HG03135 (cell line): ENCODE results near the gene PARP11.

Source experiments
- ATAC-seq: cut with Tn5 transposase; IDR thresholded peaks from one replicate; pipeline ENCODE4 v1.9.1; 2021; ENCODE audit warnings: mild to moderate bottlenecking, moderate library complexity; ENCODE audit not compliant: unreplicated experiment

PARP11 gene

DNA sequence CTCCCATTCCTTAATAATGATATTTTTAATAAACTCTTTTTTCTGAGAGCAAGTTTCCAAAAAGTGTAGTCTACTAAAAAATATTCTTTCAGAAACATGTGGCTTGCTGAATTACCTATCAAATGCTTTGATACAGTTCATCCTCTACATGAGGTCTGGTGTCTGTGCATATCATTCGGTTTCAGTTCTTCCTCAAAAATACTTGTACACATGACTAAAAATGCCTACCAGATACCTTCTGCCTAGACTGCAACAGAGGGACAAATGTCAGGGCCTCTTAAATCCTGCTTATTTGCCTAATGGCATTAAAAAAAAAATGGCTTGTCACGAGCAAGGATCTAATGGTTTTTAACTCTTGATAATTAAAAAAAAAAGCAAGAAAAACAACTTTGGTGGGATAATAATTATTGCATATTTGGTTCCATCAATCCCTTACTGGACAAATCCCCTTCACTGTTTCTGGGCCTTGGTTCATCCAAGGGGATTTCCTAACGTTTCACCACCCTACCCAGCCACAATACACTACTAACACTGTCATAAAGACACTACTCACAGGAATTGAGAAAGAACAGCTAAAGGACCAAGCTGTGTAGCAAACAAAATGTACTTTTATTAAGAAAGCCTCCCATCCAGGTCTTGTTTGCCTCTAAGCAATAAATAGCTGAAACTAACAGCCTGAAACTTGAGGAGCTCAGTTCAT, 45.7 kb downstream of the PARP11 start:
- no peak for ATAC-seq

DNA sequence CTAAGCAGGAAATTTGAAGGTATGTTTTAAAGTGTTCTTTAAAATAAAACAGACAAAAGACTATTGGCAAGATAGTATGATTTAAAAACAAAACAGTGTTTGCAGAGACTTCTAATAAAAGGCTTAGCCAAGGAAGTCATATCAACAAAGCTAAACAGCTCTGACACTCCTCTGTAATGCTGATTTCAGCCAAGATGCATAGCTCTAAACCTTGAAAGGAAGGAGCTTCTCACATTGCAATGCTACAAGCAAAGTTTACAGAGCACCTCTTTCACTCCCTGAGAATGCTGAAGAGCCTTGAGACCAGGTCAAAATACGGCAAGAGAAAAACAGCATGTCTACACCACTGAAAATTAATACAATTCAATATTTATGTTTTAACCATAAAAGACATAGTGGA, 51.8 kb downstream of the PARP11 start:
- ATAC-seq, result no peak

DNA sequence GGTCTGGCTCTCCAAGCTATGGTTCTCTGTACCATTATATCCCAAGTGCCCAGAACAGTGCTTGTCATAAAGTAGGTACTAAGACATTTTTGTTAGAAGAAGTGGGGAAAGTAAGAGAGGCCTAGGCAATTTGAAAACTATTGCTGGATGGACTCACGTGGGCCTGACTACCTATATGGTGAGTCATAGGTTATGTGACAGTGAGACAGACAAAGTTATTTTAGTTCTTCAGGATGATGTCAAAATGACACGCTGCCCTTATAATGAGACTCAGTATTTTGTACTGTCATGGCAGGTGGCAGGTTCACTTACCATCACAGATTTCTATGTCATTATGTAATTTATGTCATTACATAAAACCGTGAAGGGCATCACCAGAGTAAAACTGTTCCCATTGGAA, 53.1 kb downstream of the PARP11 start:
- ATAC-seq, result no peak

DNA sequence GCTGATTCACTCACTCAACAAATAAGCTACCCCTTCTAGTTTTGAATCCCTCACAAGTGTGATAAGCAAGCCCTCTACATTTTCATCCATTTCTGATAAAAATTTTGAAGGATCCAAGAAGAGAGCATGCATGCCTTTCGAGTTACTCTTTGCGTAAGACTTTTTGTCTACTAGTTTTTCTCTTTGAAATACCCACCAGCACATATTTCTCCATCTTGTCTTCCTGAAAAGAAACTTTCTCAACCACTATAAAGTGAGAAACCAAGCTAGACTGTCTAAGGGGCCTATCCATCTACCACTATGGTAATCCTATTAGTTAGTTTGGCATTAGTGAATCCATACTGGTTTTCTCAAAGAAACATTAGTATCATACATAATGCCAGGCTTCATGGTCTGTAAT, 56.9 kb downstream of the PARP11 start:
- no peak for ATAC-seq

DNA sequence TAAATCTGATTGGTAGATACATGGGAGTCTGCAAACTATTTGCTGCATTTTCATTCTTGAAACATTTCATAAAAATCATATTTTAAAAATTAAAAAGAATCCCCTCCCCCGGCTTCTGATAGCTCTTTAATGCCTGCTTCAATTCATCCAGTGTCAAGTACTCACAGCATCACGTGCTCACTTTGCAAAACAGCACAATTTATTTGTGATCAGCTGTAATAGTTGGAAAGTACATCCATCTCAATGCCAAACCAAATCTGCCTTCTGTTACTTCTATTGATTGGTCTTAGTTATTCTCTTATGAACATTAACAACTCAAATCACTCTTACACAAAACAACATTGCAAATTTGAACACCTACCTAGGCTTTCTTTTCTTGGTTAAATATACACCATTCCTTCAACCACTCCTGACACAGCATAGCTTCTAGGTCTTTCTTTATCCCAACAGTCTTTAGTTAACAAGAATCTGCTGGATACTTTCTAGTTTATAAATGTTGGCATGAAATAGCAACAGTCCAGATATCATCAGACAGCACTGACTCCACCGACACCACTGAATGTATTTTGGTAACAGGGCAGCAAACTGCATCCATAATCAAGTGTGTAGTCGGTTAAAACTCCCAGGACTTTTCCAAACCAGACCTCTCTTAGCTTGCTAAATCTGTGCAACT, 58.0 kb downstream of the PARP11 start:
- ATAC-seq, result no peak

DNA sequence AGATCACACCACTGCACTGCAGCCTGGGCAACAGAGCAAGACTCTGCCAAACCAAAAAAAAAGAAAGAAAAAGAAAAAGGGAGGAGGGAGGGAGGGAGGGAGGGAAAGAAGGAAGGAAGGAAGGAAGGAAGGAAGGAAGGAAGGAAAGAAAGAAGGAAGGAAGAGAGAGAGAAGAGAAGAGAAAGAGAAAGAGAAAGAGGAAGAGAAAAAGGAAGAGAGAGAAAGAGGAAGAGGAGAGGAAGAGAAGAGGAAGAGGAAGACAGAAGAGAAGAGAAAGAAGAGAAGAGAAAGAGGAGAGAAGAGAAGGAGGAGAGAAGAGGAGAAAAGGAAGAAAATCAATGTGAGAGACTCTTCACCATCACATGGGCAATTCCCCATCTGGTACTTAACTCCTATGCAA, 62.7 kb downstream of the PARP11 start:
- ATAC-seq, result no peak

DNA sequence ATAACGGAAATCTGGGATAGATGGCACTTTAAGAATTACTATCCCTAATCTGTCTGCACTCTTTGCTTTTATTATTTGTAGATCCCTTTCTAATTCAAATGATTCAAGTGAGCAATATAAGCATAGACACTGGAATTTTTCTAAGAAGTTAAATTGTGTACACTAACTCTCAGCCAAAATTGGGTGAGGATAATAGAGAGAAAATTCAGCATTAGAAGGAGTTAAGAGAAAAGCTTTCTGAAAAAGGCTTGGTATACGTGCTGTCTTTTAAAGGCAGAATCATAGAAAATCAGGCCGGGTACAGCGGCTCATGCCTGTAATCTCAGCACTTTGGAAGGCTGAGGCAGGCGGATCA, 63.2 kb downstream of the PARP11 start:
- ATAC-seq, result no peak

DNA sequence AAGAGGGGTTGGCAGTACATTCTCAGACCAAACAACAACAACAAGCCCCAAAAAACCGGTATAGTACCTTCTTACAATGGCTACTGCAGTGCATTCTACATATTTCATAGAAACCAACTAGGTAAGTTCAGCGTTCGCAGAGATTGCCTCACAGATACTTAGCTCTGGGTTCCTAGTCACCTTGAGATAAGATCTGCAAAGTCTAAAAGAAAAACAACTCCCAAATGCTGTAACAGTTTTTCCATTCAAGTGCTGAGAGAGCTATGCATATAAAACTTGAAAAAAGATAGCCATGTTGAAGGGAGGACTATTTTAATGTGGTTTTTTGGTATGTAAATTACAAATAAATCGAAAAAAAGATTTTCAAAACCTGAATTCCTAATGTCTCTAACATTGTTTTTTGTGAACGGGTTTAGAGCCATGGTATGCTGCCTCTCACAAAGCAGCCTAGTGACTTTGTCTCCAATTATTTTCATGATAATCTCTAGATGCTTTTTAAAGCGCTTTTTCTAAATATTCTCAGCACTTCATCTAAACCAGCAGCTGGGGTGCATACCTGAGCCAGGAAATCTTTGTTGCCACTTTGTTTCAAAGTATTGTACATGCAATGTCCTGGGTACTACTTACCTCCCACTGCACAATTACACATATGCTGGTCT, 63.7 kb downstream of the PARP11 start:
- no peak for ATAC-seq

DNA sequence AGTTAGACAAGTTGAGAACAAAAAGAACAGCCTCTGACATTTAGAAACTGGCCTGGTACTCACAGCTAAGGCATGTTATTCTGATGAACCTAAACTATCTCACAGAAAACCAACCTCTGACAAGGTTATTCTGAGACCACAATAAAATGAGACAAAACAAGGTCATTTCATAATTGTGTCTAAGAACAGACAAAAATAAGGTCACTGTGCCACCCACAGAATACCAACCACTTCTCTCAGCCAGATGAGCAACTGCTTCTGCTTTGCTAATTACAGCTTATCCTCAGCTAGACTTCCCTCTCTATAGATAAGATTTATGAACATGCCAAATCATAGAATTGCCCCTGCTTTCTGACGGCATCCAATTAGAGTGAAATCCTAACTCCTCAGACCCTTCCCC, 68.1 kb downstream of the PARP11 start:
- ATAC-seq, result no peak

DNA sequence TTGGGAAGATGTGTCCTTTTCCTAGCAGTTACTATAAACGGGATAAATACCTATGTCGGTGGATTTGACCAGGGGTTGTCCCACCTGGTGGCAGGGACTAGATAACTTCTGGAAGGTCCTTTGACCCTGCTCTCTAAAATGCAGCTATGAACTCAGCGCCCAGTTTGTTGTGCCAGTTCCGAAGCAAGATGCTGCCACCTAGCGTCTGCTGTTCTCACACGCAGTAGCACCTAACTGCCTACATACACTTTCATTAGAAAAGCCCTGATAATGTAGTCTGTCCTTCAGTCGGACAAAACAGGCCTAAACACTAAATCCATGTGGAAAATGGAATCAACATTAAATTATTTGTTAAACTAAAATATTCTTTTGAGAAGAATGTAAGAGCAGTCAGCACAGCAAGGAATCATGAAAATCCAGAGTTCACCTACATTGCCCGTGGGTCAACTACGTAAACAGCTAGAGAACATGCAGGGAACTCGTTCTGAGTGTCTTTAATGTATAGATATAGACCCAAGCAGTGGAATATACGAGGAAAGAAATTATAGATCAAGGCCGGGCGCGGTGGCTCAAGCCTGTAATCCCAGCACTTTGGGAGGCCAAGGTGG, 69.2 kb downstream of the PARP11 start:
- ATAC-seq, result no peak

DNA sequence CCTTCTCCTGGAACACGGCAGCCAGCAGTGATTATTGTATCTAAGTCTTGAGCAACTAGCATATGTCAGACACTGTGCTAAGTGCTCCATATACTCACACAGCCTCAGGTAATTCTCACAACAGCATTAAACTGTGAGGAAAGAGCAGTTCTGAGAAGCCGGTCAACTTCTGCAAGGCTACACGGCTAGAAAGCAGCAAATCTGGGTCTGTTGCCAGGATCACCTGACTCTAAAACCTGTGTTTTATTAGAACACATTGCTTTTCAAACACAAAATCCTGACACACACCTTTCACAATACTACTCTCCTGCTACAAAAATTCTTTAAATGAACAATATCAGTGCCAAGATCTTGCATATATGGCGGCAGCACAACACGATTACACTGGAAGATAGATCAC, 70.5 kb downstream of the PARP11 start:
- no peak for ATAC-seq

DNA sequence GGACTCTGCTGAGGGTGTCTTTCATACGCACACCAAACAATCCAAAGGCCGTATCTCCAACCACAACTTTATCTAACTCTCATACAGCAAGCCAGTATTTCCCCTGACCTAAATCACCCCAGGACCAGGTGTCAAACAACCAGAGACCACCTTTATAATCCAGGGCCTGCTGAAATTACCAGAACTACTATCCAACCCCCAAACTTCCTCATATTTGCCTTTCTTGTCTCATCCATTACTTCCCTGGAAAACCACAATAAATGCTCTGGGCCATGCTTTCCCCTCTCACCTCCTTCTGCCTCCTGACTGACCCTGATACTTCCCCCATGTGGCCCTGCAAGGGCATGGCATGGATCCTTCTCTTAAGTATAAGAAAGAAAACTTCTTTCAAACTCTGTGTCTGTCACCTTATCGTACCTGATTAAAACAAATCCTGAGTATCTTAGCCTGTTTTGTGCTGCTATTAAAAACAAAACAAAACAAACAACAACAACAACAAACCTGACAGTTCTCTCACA, 75.6 kb downstream of the PARP11 start:
- no peak for ATAC-seq

DNA sequence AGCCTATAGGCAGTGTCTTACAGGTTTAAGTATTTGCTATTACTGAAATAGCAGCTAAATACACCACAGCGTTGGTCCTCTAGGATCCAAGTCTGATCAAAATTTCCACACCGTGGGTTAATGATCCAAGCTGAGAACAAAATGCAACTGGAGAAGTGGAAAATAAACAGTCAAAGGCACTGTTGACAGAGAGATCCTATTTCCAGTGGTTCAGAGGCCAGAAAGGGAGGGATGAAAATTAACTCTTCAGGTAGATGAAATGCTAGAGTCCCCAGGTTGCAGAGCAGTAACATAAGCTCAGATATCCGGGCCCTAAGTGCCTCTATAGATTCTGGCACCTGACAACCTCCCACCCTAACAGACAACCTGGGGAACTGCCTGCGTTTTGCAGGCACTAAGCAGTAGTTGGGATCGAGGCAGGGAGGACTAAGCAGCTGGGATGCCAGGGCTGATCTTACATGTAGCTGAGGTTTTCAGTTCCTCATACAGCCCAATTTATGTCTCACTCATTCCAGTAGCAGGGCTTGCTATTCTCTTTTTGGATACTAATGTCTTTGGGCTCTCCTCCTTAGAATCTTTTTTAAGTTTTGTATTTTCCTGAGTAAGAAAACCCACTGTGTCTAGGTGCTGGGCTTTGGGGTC, 77.6 kb downstream of the PARP11 start:
- ATAC-seq, result no peak

DNA sequence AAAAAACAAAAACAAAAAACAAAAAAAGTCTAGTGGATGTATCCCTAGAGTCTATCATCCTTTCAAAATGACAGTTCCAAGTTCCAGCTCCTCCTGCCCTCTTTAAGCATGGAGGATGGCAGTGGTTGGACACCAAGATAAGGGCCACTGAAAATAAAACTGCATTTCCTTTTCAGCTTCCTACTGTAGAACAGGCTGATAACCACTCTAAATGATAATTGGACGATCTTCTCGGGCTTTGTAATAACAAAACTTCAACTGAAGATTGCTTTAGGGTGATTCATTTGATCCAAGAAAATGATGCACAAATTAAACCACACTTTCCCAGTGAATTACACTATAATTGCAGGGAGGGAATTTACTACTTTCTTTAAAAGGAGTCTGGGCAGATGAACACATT, 78.1 kb downstream of the PARP11 start:
- ATAC-seq, result no peak

DNA sequence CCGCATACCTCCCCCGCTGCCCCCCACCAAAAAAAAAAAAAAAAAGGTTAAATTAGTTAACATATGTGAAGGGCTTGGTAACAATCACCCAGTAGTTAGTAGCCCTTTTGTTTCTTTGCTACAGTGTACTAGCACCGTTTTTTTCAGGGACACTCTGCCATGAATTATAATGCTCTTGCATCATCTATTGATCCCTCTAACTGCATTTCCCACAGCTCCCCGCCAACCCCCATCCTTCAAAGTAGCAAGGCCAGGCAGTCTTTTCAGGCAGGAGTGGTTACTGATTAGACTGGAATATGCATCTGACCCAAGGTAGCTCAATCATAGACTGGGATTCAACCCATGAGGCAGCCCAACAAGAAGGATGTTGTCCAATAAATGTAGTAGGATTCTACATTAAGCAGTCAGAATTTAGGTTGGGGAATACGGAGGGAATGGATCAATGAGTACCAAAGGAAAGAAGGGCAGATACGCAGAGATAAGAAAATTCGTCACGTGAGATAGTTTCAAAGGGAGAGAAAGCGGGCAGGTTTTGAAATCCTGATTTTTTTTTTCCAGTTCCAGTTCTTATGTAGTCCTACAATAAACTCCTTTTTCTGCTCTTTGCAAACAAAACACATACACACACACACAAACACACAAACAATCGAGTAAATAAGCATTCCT, 80.4 kb downstream of the PARP11 start:
- ATAC-seq, result no peak

DNA sequence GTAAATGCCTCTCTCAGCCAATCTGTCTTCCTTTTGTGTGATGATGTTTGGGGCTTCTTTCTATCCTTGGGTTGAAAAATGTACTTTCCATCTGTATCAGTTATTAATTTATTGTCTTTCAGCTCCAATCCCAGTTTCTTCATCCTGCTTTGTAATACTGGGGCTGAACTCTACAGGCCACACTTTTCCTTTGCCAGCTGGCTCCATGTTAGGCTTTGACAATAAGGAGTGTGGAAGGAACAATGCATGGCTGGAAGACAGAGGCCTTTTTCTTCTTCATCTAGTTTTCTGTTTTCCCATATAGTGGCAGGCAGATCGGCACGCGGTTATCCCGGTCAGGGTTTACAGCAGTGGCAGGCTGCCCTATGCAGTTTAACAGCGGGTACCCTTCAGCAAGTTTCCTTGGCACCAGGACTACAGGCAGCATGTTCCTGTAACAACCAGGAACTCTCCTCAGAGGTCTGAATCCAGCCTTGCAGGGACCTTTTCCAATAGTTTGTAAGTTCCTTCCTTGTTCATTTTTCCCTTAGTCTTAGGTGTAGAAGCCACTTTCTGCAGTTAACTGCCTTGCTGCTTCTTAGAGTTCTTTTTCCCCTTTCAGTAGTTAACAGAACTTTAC, 81.8 kb downstream of the PARP11 start:
- no peak for ATAC-seq

DNA sequence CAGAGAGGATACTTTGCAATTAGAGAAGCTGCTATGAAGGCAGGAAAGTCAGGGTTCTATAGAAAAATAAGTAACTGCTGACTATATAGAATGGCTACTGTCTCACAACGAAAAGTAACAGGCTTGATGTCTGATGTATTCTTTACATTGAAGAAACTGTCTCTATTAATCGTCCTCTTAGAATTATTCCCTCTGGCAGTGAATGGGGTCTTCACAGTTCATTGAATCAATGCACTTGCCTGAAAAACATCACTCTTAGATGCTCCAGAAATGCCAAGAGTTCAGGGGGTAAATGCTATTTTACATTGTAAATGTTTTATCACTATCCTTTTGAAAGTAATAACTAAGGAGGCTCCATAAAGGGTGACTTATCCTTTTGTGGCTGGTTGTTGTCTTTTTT, 82.6 kb downstream of the PARP11 start:
- ATAC-seq, result no peak

DNA sequence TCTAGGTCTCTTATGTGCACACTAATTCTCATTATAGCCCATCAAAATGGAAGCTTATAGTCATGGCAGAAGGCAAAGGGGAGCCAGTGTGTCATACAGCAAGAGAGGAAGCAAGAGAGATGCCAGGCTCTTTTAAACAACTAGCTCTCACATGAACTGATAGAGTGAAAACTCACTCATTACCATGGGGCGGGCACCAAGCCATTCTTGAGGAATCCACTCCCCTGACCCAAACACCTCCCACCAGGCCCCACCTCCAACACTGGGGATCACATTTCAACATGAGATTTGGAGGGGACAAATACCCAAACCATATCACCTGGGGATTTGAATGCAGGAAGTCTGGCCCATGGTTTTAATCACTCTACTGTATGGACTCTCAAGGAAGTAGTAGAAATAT, 83.4 kb downstream of the PARP11 start:
- no peak for ATAC-seq

DNA sequence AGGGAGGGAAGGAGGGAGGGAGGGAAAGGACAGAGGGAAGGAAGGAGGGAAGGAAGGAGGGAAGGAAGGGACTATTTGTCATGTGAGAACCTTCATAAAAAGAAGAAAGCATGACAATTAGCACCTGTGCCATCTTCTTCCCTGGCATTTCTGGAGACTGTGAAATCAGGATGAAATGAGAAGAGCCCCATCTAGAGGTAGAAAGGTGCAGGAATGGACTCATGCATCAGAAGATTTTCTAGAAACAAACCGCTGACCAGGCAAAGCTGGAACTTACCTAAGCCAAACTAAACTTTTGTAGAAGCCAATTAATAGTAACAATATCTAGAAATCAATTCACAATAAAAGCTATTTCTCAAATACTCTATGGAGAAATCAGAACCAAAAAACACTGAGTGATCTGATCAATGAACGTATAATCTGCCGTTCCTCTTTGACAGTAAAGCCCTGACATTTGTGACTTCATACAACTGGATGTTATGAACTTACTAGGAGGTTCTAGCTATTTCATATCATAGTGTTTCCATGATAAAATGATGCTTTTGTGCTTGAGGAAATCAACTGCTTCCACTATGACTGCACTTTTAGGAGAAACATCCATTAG, 95.9 kb downstream of the PARP11 start:
- ATAC-seq, result no peak
